Gastrocnemius medialis (tissue), 4 donors: ENCODE results near the gene DNAJA2. TPM values are rescaled to one million over a fixed set of nuclear protein-coding genes. Genes with fewer than 3 reads are reported as not detected.

Experiments used
- ATAC-seq, 2 donors: fragments of 150-250 bp; one replicate each; pipeline ENCODE4 v1.9.1; 2016
- DNase-seq, 2 donors: peaks; one replicate each; pipeline ENCODE4 v3.0.0-alpha.2; 2019
- H3K27ac ChIP-seq, 4 donors: fragments of 200-600 bp; sonication (generic); 1 replicate in 1 of 4; 2 replicates in 3 of 4; pipeline ENCODE4 v1.5.1; 2016 to 2018; ENCODE audit warnings: mild to moderate bottlenecking in 2 of 4, moderate library complexity in 1 of 4
- H3K27me3 ChIP-seq, 3 donors: fragments of 200-600 bp; sonication (generic) in 2 of 3; 1 replicate in 1 of 3; 2 replicates in 2 of 3; pipeline versions ENCODE4 v1.5.1 to v1.6.0; 2016 to 2019; ENCODE audit warnings: mild to moderate bottlenecking in 1 of 3, moderate library complexity in 1 of 3
- H3K36me3 ChIP-seq, 2 donors: fragments of 200-600 bp; sonication (generic) in 1 of 2; one replicate each; pipeline ENCODE4 v1.5.1; 2017 to 2018
- H3K4me1 ChIP-seq, 2 donors: fragments of 200-600 bp; sonication (generic) in 1 of 2; one replicate each; pipeline ENCODE4 v1.5.1; 2016 to 2017; ENCODE audit warnings: mild to moderate bottlenecking in 2 of 2
- H3K4me3 ChIP-seq, 4 donors: fragments of 200-600 bp; sonication (generic) in 3 of 4; 1 replicate in 1 of 4; 2 replicates in 3 of 4; pipeline ENCODE4 v1.5.1; 2016 to 2019; ENCODE audit warnings: mild to moderate bottlenecking in 2 of 4
- H3K9me3 ChIP-seq, 3 donors: fragments of 200-600 bp; sonication (generic) in 2 of 3; 1 replicate in 1 of 3; 2 replicates in 2 of 3; pipeline ENCODE4 v1.5.1; 2016 to 2019
- CTCF ChIP-seq, 5 experiments: fragments of 450-650 bp in 3 of 5; fragments of 200-600 bp in 2 of 5; sonication (generic) in 2 of 5; IDR thresholded peaks in 4 of 5; conservative IDR thresholded peaks in 1 of 5; 1 replicate in 4 of 5; 2 replicates in 1 of 5; pipeline ENCODE4 v1.5.1; 2016 to 2019; ENCODE audit warnings: antibody characterized with exemption in 5 of 5, mild to moderate bottlenecking in 3 of 5, moderate library complexity in 3 of 5
- POLR2A ChIP-seq, 2 donors: fragments of 450-650 bp; IDR thresholded peaks; one replicate each; pipeline ENCODE4 v1.6.1; 2017; ENCODE audit warnings: antibody characterized with exemption in 2 of 2, mild to moderate bottlenecking in 2 of 2, moderate library complexity in 2 of 2
- in situ Hi-C, 4 donors: fragments of 200-750 bp; cut with MboI; loops; one replicate each; pipeline versions ENCODE4 v1.15.0 to v1.8.0; 2017; ENCODE audit warnings: low sequenced_read_pairs in 4 of 4
- intact Hi-C: fragments of 100-400 bp; cut with DNase I; formaldehyde crosslinking; loops from one replicate; pipeline ENCODE4 v1.15.1; 2023; ENCODE audit warnings: low total_unique reads
- total RNA-seq, 4 donors: library from RNA; depleted of rRNA; stranded (reverse); fragments of >200 nt; gene quantifications; one replicate each; pipeline versions ENCODE4 v1.1.0 to v1.2.3, GENCODE V29; 2016

DNAJA2 gene
- total RNA-seq, 4 donors from 2014 or later: 57.4 to 79.6 (median 70.5) TPM

GRCh38 chr16:46920402-46921068 is 52.9 kb downstream of the DNAJA2 start:
- TF ChIP-seq CTCF (IDR thresholded peaks at IDR 0.05 in 4 of 5, conservative IDR thresholded peaks at IDR 0.05 in 1 of 5): no peak
- no peak for TF ChIP-seq POLR2A (IDR thresholded peaks at IDR 0.05)
- ATAC-seq (no peak), DNase-seq (no peak)
- in situ Hi-C loops (loop anchor here in 1 of 4 donors (25.0 kb wide), 1 partner anchor 258 kb away; no protein-coding TSS in a partner anchor), intact Hi-C loops (loop anchor here (5.0 to 10.0 kb wide), 2 partner anchors 273 to 1324 kb away; partner anchors contain the start of genes ABCC11 and LONP2)
- H3K36me3 ChIP-seq: peaks cover 0 to 9% of the 10 kb centered on the region in 2 donors
- H3K27ac ChIP-seq: peak overlapping the region in 3 of 4 donors; percentile 31 to 44 (median 34)
- no peaks in the 10 kb centered on the region for H3K27me3 ChIP-seq
- peaks cover 14 to 24% of the 10 kb centered on the region in 2 donors for H3K4me1 ChIP-seq
- no peaks in the 10 kb centered on the region for H3K9me3 ChIP-seq
- no peak overlapping the region for H3K4me3 ChIP-seq

GRCh38 chr16:46918905-46919792 is 54.3 kb downstream of the DNAJA2 start:
- ATAC-seq (peak in 1 of 2 donors; percentile 12), DNase-seq (no peak)
- Histone ChIP-seq H3K9me3 (no peaks in the 10 kb centered on the region), H3K36me3 (peaks cover 0 to 12% of the 10 kb centered on the region in 2 donors), H3K27me3 (no peaks in the 10 kb centered on the region), H3K4me3 (no peak overlapping the region), H3K27ac (peak overlapping the region; percentile 31 to 61 (median 47)), H3K4me1 (peaks cover 8 to 10% of the 10 kb centered on the region in 2 donors)
- intact Hi-C loops: no loop called here
- TF ChIP-seq POLR2A (IDR thresholded peaks at IDR 0.05) (no peak), CTCF (IDR thresholded peaks at IDR 0.05 in 4 of 5, conservative IDR thresholded peaks at IDR 0.05 in 1 of 5) (no peak)
- in situ Hi-C loops: loop anchor here in 1 of 4 donors (25.0 kb wide), 1 partner anchor 257 kb away; no protein-coding TSS in a partner anchor

- TF ChIP-seq POLR2A (IDR thresholded peaks at IDR 0.05) (no peak), CTCF (IDR thresholded peaks at IDR 0.05 in 4 of 5, conservative IDR thresholded peaks at IDR 0.05 in 1 of 5) (no peak)
- peaks cover under 1 to 3% of the 10 kb centered on the region in 2 donors for H3K4me1 ChIP-seq
- H3K9me3 ChIP-seq: no peaks in the 10 kb centered on the region
- H3K27ac ChIP-seq: peak overlapping the region; percentile 31 to 61 (median 46)
- H3K4me3 ChIP-seq: no peak overlapping the region
- DNase-seq: no peak
- in situ Hi-C loops (loop anchor here in 1 of 4 donors (25.0 kb wide), 1 partner anchor 256 kb away; no protein-coding TSS in a partner anchor), intact Hi-C loops (no loop called here)
- no peak for ATAC-seq
- H3K27me3 ChIP-seq: no peaks in the 10 kb centered on the region
- peaks cover 0 to 15% of the 10 kb centered on the region in 2 donors for H3K36me3 ChIP-seq
These were observed 55.1 kb downstream of the DNAJA2 start for GRCh38 chr16:46918400-46918799.

GRCh38 chr16:46916980-46917379 is 56.5 kb downstream of the DNAJA2 start:
- intact Hi-C loops: no loop called here
- in situ Hi-C loops: loop anchor here in 1 of 4 donors (25.0 kb wide), 1 partner anchor 255 kb away; no protein-coding TSS in a partner anchor
- no peaks in the 10 kb centered on the region for H3K4me1 ChIP-seq
- H3K27ac ChIP-seq: no peak overlapping the region
- H3K4me3 ChIP-seq: no peak overlapping the region
- TF ChIP-seq CTCF (IDR thresholded peaks at IDR 0.05 in 4 of 5, conservative IDR thresholded peaks at IDR 0.05 in 1 of 5): no peak
- no peak for TF ChIP-seq POLR2A (IDR thresholded peaks at IDR 0.05)
- peaks cover 0 to 22% of the 10 kb centered on the region in 2 donors for H3K36me3 ChIP-seq
- no peaks in the 10 kb centered on the region for H3K9me3 ChIP-seq
- ATAC-seq (no peak), DNase-seq (no peak)
- H3K27me3 ChIP-seq: no peaks in the 10 kb centered on the region
